SH-SY5Y (cell line): ENCODE results near the gene TBC1D16.

Experiments used
- GATA2 ChIP-seq: IDR thresholded peaks from 2 replicates; pipeline ENCODE4 v1.6.1; 2011; ENCODE audit warnings: mild to moderate bottlenecking, low read depth, low read length
- GATA3 ChIP-seq: IDR thresholded peaks from 2 replicates; pipeline ENCODE4 v1.6.1; 2011; ENCODE audit warnings: low read depth, mild to moderate bottlenecking, low read length, moderate library complexity

DNA sequence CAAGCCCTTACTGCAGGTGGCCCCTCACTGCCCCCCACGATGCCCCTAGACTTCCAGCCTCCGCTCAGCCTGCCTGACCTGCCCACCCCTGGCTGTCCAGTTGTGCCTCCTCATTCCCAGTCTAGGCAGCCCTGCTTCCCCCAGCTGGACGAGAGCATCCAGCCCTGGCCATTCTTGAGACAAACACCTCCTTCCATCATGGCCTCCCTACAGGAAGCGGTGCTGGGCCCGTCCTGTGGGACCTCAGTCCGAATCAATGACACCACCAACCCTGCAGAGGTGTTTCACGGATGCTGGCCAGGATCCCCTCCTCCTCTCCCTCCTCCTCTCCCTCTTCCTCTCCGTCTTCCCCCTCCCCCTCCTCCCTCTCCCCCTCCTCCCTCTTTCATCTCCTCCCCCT lies 29.0 kb upstream of the TBC1D16 start:
- TF ChIP-seq GATA3 (no peak), GATA2 (no peak)
